NCI-H82 (cell line): ENCODE results near the gene FAM236C.
"Not testable (repeated sequence)": the region's sequence is repeated elsewhere in the genome, so short reads cannot be mapped to it uniquely, and the experiment has no call there.

Source experiments
- DNase-seq: peaks from one replicate; lab custom pipeline; 2025; lab: John Stamatoyannopoulos, UW

The FAM236C gene

DNA sequence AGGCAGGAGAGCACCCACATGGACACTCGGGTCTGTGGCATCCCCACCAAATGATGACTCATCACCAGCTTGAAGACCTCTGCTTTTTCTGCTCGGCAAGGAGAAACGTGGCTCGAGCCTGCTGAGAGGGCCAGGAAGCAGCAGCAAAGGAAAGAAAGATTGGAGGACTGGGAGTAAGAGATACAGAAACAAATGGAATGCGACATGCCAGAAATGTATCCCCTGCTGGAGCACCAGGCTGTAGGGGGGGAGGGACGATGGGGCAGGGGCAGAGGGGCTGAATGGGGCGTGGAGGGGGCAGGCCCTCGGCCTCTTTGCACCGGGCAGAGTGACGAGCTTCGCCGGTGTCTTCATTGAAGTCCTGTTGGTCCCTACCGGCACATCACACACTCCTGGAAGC lies at the start of gene FAM236C:
Gene FAM236C, plus strand, starts transcription at position 301 of the 400 bp plus-strand sequence. CDS start 100 bp downstream, outside the sequence.
- DNase-seq = not testable (repeated sequence)

DNA sequence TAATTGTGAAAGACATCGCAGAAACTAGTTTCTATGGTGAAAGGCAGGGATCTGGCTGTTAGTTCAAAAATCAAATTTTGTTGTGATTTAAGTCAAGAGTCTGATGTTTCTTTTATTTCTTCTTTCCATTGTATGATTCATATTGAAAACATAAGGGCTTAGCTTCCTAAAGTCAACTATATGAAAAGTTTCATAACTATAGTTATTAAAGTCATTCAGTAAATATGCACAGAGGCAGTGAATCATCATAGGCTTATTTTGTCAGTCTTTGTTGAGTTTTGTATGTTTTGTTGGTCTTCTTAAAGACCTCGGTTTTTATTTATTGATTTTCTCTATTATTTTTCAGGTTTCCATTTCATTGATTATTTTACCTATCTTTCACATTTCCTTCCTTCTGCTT lies 29.5 kb upstream of the FAM236C start:
- not testable (repeated sequence) for DNase-seq

DNA sequence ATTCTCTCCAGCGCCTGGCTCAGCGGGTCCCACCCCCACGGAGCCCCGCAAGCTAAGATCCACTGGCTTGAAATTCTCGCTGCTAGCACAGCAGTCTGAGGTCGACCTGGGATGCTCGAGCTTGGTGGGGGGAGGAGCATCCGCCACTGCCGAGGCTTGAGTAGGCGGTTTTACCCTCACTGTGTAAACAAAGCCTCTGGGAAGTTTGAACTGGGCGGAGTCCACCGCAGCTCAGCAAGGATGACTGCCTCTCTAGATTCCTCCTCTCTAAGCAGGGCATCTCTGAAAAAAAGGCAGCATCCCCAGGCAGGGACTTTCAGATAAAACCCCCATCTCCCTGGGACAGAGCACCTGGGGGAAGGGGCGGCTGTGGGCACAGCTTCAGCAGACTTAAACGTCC lies 22.7 kb upstream of the FAM236C start:
- not testable (repeated sequence) for DNase-seq

DNA sequence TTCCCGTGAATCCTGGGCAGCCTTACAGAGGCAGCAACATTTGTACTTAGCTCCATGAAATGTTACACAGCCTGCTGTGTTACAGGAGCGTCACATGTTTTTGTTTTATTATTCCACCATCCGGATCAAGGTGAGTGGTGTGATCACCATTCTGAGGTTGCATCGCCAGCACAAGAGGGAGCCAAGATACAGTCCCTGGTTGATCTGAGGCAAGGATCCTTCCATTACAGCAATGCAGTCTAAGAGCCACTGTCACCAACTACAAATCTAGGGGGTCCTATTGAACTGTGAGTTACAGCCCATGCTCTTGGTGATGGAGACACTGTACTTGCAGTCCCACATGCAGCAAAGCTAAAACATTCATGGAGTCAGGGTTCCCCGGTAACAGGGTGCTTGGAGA lies 3.7 kb downstream of the FAM236C start:
- DNase-seq = not testable (repeated sequence)

DNA sequence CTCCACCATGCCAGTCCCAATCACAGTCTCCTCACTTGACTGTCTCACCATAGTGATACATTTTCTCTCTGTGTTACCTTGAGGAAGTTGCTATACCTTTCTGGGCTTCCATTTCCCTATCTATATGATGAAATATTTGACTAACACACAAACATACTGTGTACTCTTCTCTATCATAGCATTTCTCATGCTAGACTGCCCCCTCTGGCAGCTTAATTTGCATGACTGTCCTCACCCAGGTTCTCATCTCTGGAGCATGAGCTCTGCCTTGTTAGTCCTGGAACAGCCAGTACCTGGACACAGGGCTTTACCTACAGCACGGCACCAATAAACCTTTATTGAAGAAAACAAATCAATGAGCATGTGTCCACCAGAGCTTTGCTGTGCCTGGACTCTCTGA lies 19.9 kb downstream of the FAM236C start:
- not testable (repeated sequence) for DNase-seq

DNA sequence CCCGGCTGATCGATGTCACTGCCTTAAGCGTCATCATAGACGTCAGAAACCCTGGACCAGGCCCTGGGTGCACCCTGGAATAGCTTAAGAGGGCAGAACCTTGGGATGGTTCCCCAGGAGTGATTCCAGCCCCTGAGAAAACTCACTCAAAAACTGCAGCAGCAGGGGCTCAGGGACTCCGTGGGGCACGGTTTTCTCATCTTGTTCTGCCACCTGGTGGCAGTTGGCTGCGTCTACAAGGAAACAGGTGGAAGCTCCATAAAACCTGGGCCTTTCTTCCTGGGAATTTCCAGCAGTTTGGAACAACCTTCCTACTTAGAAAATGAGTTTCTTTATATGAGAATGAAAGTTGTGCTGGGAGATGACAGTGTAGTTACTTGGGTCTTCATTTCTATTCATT lies 24.0 kb downstream of the FAM236C start:
- DNase-seq = not testable (repeated sequence)

DNA sequence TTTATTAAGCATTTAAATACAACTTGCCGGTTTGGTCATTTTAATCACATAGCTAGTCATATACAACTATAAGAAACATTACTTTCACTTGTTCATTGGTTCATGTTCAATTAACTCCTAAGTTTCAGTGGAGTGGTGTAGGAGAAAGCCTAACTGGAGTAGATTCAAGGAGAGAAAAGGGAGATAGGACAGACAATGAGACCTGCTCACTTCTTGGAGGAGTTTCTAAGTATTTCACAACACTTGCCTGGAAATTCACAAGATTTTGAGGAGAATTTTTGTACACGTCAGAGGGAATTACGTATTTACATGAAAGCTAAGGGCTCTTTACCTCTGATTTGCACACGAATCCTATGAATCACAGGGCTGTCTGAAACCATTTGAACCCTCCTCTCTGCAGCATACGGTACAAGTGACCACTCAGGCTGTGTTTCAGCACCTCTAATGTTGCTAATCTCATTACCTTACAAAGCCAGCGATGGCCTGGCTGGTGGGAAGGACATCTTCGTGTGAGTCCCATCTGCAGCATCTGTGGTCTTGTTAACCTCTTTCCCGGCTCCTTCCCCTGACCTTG lies 24.6 kb downstream of the FAM236C start:
- not testable (repeated sequence) for DNase-seq

DNA sequence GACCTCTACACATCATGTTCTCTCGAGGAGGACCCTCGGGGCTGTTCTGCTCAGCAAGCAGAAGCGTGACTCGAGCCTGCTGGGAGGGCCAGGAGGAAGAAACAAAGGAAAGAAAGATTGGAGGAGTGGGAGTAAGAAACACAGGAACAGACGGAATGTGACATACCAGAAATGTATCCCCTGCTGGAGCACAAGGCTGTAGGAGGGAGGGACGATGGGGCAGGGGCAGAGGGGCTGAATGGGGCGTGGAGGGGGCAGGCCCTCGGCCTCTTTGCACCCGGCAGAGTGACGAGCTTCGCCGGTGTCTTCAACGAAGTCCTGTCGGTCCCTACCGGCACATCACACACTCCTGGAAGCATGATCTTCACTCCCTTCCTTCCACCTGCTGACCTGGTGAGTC lies 25.5 kb downstream of the FAM236C start, which contains the start of gene FAM236A:
Gene FAM236A, plus strand, starts transcription at position 301 of the 400 bp plus-strand sequence. Its CDS starts 57 bp downstream, at position 358.
- not testable (repeated sequence) for DNase-seq

DNA sequence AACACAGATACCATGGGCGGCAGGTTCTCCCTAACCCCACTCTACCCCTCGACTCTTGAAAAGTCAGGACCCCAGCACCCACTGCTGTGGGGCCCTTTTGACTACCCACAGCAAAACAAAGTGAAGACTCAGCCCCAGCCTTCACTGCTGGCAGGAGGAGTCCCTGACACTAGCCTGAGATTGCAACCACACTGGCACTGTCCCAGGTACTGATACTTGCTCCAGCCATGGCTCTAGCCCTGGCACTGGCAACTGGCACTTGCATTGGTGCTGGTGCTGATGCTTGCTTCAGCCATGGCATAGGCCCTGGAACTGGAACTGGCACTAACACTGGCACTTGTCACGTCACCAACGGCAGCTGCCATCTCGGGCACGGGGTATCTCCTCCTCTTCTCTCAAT lies 29.9 kb downstream of the FAM236C start:
- not testable (repeated sequence) for DNase-seq

DNA sequence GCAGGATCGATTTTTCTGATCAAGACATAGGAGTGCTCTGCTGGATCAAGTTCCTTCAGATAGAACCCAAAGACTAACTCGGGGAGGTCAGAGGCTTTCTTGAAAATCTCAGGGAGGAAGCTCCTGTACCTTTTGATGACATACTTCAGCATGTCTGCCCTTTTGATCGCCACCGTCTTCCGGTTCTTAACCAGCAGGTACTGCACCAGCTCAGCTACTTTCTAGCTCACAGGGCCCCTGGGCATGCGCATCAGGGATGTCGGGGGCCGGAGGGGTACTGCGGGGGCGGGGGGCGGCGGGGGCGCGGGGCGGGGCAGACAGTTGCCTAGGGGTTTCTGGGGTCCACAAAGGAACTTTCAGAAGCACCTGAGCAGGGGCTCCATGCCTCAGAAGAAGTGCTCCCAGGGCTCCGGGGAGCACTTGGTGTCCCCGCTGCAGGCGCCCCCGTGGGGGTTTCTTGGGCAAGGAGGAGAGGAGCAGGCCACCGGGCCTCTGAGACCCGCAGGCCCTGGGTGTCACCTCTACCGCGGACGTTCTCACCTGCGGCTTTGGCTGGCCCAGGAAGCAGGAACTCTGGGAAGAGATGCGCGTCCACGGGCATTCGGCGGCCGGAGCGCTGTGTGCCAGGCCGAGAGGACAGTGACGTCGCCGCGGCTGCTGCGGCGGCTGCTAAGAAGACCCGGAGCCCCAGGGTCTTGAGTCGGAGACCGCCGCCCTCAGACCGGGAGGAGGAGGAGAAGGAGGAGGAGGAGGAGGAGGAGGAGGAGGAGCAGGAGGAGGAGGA lies 30.8 kb downstream of the FAM236C start:
- DNase-seq = not testable (repeated sequence)

DNA sequence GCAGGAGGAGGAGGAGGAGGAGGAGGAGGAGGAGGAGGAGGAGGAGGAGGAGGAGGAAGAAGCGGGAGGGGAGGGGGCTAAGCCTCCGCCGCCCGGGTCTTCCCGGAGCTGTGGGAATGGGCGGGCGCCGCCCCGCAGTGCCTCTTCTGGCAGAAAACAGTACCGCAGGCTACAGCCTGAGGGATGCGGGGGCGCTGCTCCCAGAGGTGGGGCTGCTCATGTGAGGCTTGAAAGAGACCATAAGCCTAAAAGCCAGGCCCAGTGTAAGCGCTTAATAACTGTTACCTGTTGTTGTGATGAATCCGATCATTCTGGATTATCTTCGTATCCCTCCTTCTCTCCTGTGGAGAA lies 31.4 kb downstream of the FAM236C start, which contains the start of gene DMRTC1:
Gene DMRTC1, minus strand, starts transcription at position 19 of the 351 bp plus-strand sequence. CDS start 68,143 bp downstream, outside the sequence.
- DNase-seq = not testable (repeated sequence)

DNA sequence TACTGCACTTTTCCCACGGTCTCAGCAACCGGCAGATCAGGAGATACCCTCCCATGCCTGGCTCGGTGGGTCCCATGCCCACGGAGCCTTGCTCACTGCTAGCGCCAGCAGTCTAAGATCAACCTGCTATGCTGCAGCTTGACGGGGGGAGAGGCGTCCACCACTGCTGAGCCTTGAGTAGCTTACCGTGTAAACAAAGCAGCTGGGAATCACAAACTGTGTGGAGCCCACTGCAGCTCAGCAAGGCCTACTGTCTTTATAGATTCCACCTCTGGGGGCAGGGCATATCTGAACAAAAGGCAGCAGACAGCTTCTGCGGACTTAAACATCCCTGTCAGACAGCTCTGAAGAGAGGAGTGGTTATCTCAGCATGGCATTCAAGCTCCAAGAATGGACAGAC lies 47.6 kb downstream of the FAM236C start:
- not testable (repeated sequence) for DNase-seq
